ENCODE results near the gene RARS2.
"Not testable (repeated sequence)": the region's sequence is repeated elsewhere in the genome, so short reads cannot be mapped to it uniquely, and the experiment has no call there.

The RARS2 gene

DNA sequence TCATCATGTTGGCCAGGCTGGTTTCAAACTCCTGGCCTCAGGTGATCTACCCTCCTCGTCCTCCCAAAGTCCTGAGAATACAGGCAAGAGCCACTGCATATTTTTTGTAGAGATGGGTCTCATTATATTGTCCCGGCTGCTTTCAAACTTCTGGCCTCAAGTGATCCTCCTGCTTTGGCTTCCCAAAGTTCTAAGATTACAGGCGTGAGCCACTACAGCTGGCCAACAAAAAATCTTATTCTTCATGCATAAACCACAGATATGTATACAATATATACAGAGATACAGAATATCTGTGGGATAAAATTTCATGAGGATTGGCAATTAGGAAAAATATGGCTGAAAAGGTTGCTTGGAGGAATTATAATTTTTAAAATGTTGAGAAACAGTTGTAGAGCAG lies 67.1 kb downstream of the RARS2 start:
- no peak for DNase-seq (ENCODE audit: low read depth in 1 of 2, low spot score in 1 of 2)
- in situ Hi-C loops (cut with HindIII; ENCODE audit: low pct_unique_long_range_greater_than_20kb, low sequenced_read_pairs), result no loop called here
- TF ChIP-seq JUND (IDR thresholded peaks at IDR 0.05; ENCODE audit: low read depth), result no peak

DNA sequence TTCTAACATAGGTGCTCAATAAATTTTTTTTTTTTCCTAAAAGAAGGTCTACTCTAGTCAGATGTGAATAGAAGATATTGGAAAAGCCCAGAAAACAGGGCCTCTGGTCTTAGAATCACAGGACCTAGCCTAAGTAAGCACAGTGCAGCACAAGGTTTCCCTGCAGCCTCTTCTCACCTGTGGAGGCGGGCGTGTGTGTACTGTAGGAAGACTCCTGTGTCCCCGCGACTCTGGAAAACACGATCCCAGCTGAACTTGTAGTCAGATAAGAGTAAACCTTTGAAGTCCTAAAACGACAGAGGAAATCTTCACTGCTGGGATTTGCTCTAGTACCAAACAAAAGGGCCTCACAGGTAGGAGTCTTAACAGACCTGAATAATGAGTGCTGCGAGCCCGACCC lies 71.3 kb downstream of the RARS2 start:
- no peak for TF ChIP-seq JUND (IDR thresholded peaks at IDR 0.05; ENCODE audit: low read depth)
- in situ Hi-C loops (cut with HindIII; ENCODE audit: low pct_unique_long_range_greater_than_20kb, low sequenced_read_pairs), result no loop called here
- DNase-seq (ENCODE audit: low read depth in 1 of 2, low spot score in 1 of 2), result no peak

DNA sequence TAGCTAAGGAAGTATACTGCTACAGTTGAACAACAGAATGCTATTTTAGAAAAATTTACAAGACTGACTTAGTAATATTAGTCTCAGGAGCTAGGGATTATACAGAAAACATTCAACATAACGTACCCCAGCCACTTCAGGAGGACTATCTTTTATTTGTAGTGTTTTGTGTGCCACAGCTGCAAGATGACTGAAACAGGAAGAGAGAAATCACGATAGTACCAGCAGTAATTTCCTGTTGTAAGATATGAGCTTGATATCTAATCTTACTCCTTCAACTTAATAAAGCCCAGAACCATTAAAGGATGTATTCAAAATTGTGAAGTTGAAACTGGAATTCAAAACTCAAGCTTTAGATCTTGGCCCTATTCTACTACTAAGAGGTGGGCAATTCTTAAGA lies 75.0 kb downstream of the RARS2 start:
- DNase-seq (ENCODE audit: low read depth in 1 of 2, low spot score in 1 of 2), result no peak
- TF ChIP-seq JUND (IDR thresholded peaks at IDR 0.05; ENCODE audit: low read depth), result no peak
- in situ Hi-C loops (cut with HindIII; ENCODE audit: low pct_unique_long_range_greater_than_20kb, low sequenced_read_pairs), result no loop called here

DNA sequence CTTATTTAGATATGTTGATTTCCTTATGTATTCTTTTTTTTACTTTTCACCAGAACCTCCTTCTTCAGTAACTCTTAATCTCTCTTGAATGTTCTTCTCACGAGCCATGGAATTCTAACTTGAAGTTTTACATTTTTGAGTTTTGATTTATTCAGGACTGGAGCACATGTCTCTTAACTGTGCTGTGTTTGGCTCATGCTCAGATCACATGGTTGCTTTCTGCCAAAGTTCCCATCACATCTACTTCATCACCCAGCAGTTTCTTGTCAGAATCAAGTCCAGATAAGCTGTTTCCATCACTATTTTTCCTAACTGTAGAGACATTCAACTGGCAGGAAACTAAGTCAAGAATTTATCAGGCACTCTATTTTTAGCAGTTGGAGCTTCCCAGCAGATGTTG lies 85.3 kb downstream of the RARS2 start:
- TF ChIP-seq JUND (IDR thresholded peaks at IDR 0.05; ENCODE audit: low read depth), result no peak
- no peak for DNase-seq (ENCODE audit: low read depth in 1 of 2, low spot score in 1 of 2)
- in situ Hi-C loops (cut with HindIII; ENCODE audit: low pct_unique_long_range_greater_than_20kb, low sequenced_read_pairs), result no loop called here

DNA sequence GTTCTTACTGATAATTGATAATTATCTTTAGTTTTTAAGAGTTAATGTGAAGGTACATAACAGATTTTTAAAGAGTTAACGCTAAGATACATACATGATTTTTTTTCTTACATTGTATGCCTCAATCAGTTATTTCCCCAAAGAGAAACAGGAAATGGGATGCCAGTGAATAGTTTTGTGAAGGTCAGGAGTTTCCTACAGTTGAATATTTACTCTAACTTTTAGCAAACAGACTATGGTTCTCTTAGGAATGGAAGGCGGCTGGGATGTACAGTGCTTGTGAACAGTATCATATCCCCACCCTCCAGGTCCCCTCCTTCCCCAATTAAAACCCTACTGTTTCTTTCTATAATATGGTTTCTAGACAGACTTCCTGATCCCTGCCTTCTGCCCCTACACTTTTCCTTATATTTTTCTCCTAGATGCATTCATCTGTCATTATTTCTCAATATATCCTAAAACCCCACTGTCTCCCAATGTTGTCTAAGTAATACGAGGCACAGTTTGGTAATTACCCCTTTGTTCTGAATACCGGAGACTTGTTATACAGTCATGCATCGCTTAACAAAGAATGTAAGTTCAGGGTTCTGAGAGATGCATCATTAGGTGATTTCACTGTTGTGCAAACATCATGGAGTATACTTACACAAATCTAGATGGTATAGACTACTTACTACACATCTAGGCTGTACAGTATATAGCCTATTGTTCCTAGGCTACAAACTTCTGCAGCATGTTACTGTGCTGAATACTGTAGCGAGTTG lies 87.8 kb downstream of the RARS2 start:
- no peak for TF ChIP-seq JUND (IDR thresholded peaks at IDR 0.05; ENCODE audit: low read depth)
- in situ Hi-C loops (cut with HindIII; ENCODE audit: low pct_unique_long_range_greater_than_20kb, low sequenced_read_pairs), result no loop called here
- no peak for DNase-seq (ENCODE audit: low read depth in 1 of 2, low spot score in 1 of 2)

DNA sequence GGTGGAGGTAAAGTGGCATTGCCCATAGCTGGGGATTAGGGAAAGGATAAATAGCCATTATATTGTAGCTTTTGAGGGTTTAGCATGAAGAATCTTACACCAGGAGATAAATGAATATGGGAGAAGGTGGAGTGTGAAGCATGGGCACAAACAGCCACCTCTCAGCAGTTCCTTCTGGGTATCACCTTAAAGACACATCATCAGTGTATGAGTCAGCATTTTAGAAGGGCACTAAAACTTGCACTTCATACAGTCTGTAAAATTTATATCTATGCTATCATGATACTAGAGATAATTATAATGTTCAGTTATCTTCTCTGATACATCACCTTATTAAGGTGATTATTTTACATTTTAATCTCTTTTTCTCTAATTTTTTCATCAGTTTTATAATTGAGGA lies 91.7 kb downstream of the RARS2 start:
- TF ChIP-seq JUND (IDR thresholded peaks at IDR 0.05; ENCODE audit: low read depth), result no peak
- in situ Hi-C loops (cut with HindIII; ENCODE audit: low pct_unique_long_range_greater_than_20kb, low sequenced_read_pairs), result no loop called here
- DNase-seq (ENCODE audit: low read depth in 1 of 2, low spot score in 1 of 2), result no peak

DNA sequence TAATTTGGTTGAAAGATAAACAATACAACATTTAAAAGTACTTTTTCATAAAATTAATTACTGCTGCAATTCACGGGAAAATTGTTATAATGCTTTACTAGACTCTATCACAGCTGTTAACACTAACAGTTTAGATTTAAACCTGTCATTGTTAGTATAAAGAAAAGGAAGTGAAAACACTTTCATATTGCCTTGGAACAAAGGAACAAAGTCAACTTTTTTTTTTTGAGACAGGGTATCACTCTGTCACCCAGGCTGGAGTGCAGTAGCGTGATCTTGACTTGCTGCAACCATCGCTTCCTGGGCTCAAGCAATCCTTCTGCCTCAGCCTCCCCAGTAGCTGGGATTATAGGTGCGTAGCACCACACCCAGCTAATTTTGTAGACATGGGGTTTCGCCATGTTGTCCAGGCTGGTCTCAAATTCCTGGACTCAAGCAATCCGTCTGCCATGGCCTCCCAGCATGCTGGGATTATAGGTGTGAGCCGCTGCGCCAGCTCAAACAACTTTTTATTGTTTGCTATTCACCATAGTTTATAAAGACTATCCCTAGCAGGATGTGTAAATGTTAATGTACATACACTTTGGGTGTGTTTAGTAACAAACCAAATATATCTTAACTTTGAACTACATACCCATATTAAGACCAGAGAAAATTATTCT lies 94.9 kb downstream of the RARS2 start:
- in situ Hi-C loops (cut with HindIII; ENCODE audit: low pct_unique_long_range_greater_than_20kb, low sequenced_read_pairs), result no loop called here
- DNase-seq (ENCODE audit: low read depth in 1 of 2, low spot score in 1 of 2), result no peak
- TF ChIP-seq JUND (IDR thresholded peaks at IDR 0.05; ENCODE audit: low read depth), result no peak

DNA sequence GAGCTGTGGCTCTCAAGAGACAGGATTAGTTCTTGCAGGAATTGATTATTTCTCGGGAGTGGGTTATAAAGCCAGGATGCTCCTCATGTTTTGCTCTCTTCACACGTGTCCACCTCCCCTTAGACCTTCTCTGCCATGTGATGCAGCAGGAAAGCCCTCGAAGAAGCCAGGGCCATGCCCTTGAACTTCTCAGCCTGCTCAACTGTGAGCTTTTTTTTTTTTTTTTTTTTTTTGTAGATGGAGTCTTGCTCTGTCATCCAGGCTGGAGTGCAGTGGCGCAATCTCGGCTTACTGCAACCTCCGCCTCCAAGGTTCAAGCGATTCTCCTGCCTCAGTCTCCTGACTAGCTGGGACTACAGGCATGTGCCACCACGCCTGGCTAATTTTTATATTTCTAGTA lies 100.5 kb downstream of the RARS2 start:
- in situ Hi-C loops (cut with HindIII; ENCODE audit: low pct_unique_long_range_greater_than_20kb, low sequenced_read_pairs); DNase-seq (ENCODE audit: low read depth in 1 of 2, low spot score in 1 of 2): not testable (repeated sequence)

DNA sequence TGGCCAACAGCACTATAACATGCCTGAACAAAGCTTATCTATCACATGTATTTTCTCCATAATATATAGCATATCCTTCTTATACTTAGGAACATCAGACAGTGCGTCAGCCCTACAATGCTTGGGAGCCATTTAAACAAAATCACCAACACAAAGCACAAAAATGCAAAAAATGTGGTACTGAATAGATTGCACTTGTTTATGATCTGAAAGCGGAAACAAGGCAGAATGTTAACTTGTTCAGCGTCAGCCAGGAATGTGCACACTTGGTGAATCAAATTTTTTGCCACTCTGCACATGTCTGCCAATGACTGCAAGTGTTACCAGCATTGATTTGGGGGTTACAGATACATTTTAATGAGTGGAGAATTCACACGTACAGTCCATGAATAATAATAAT lies 102.2 kb downstream of the RARS2 start:
- DNase-seq (ENCODE audit: low read depth in 1 of 2, low spot score in 1 of 2), result no peak
- no peak for TF ChIP-seq JUND (IDR thresholded peaks at IDR 0.05; ENCODE audit: low read depth)

DNA sequence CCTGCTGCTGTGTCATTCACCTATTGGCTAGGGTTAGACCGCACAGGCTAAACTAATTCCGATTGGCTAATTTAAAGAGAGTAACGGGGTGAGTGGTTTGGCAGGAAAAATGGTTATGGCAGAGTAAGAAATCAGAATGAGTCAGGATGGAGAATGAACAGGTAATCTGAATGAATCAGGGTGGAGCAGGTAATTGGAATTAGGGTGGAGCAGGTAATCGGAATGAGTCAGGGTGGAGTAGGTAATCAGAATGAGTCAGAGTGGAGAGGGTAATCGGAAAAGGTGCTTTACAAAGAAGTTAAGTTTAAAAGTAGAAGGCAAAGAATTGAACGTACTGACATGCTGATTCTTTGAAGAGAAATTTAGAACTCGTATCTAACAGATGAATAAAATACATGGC lies 105.3 kb downstream of the RARS2 start:
- in situ Hi-C loops (cut with HindIII; ENCODE audit: low pct_unique_long_range_greater_than_20kb, low sequenced_read_pairs), result no loop called here
- TF ChIP-seq JUND (IDR thresholded peaks at IDR 0.05; ENCODE audit: low read depth), result no peak
- no peak for DNase-seq (ENCODE audit: low read depth in 1 of 2, low spot score in 1 of 2)

More for the DNA sequence above, 102.2 kb downstream of the RARS2 start:
- in situ Hi-C loops (cut with HindIII; ENCODE audit: low pct_unique_long_range_greater_than_20kb, low sequenced_read_pairs), result no loop called here

DNA sequence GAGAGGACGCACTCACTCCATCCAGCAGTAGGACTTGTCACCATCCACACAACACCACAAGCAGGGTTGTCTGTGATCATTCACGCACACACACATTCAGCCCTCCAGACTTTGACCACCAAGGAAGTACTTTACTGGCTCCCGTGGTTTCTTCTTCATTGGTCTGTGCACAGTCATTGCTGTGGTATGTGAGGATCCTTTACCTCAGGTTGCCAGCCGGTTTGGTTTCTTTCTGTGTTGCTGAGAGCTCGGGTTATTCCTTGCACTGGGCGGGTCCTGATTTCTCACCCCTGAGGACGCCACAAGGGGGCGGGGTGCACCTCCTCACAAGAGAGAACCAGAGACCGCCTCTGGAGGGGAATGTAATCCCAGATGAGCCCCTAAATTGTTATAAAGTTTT lies 105.9 kb downstream of the RARS2 start:
- TF ChIP-seq JUND (IDR thresholded peaks at IDR 0.05; ENCODE audit: low read depth), result no peak
- peak in 1 of 2 experiments; percentile 48 for DNase-seq (ENCODE audit: low read depth in 1 of 2, low spot score in 1 of 2)
- in situ Hi-C loops (cut with HindIII; ENCODE audit: low pct_unique_long_range_greater_than_20kb, low sequenced_read_pairs), result no loop called here

DNA sequence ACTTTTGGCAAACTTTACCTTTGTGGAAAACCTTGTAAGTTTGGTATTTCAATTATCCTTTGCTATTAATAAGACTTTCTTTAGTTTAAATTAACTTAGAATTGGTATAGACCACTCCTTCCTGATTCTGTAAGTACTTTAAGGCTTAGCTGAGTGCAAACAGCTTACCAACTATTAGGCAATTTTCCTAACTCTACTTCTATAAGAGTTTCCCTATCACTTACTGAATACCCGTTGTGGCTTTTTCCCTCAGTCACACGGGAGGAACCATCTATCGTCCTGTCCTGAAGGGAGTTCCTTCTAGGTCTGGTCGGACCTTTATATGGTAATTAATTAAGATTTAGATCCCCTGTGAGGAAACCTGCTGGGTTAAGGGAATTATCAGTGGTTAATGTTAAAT lies 107.4 kb downstream of the RARS2 start:
- DNase-seq (ENCODE audit: low read depth in 1 of 2, low spot score in 1 of 2), result no peak
- in situ Hi-C loops (cut with HindIII; ENCODE audit: low pct_unique_long_range_greater_than_20kb, low sequenced_read_pairs), result no loop called here
- TF ChIP-seq JUND (IDR thresholded peaks at IDR 0.05; ENCODE audit: low read depth), result no peak

DNA sequence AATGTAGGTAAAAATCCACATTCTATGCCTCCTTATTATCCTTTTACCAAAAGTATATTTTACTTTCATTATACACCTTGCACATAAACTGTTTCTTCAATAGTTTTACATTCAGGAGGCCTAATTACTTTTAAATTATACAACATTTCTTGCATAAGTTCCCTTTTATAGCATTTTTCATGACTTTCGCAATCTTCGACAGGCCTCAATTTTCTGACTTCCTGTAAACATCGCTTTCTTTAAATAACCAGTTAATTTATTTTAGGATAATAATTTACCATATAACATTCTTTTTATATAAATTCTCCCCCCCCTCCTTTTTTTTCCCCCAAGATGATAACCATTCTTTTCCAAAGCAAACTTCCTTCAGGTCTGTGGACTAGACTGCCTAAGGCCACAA lies 107.9 kb downstream of the RARS2 start:
- DNase-seq (ENCODE audit: low read depth in 1 of 2, low spot score in 1 of 2), result no peak
- in situ Hi-C loops (cut with HindIII; ENCODE audit: low pct_unique_long_range_greater_than_20kb, low sequenced_read_pairs), result no loop called here
- no peak for TF ChIP-seq JUND (IDR thresholded peaks at IDR 0.05; ENCODE audit: low read depth)

All from T47D (cell line).